Measurements from ENCODE around the gene MMP28.
"Not testable (repeated sequence)": the region's sequence is repeated elsewhere in the genome, so short reads cannot be mapped to it uniquely, and the experiment has no call there.

MMP28 gene

DNA sequence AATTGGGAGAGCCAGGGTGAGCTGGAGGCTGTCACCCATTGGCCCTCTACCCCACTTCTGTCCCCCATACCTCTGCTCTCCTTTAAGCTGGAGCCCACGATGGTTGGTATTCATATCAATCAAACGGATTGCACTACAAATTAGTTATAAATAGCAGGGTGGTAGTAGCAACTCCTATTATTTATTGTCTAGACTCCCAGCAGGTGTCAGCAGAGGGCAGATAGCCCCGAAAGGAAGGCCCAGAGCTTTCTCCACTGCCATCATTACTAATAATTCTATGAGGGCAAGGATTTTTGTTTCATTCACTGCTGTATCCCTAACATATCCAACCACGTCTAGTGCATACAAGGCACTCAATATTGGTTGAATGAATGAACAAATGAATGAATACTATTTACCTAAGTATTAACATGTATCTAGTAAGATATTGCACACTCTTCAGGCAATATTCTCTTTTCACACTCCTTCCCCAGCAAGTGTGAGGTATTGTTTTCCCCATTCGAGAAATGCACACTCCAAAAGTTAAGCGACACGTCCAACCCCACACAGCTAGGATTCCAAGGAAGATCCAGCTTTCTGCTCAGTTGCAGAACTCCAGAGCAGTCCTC, 28.4 kb downstream of the MMP28 start:
- no peak for DNase-seq (ENCODE audit: low read depth in 2 of 2, low spot score in 1 of 2)

DNA sequence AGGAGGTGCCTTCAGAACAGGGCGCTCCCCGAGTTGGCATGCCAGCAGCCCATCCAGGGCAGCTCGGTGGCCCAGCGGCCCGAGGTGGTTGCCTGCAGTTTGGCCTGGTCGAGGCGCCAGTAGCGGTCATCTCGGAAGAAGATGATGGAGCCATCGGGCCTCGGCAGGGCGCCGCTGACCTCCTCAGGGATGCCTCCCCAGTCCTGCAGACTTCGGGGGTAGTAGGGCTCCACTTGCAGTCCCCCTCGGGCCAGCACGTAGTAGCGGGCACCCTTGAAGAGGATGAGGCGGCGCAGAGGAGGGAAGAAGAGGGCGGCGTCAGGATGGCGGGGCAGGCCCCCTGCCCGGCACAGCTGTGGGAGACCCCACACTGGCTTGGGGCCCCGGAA, 29.0 kb downstream of the MMP28 start:
- no peak for DNase-seq (ENCODE audit: low read depth in 2 of 2, low spot score in 1 of 2)

DNA sequence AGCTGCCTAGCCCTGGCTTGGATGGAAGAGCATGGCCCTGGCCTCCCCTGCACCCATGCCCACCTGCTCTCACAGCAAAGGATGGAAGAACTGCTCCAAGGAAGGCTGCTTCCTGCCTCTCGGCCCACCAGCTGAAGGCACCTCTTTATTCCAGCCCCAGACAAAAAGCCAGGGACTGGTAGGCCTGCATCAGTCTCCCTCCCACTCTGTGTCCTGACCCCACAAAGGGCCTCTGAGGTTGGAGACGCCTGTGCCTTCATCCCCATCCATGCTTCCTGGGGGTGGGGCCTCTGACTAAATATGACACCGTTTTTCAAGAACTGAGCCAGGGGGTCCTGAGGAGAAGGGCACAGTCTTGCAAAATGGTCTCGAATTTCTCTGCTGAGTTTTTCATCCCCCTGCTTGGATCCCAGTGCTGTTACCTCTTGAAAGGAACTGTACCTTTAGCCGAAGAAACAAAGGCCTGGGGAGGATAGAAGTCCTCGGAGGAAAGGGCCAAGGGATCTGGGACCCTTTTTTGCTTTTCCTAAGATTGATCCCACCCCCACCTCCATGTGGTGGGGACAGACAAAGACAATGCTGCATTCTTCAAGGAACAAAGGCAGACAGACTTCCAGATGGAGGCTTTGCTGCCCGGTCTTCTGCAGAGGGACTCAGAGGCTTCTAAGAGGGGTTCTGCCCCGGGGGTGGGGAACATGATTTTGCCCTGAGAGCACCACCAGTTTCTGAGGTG, 29.5 kb downstream of the MMP28 start:
- DNase-seq (ENCODE audit: low read depth in 2 of 2, low spot score in 1 of 2) = no peak

DNA sequence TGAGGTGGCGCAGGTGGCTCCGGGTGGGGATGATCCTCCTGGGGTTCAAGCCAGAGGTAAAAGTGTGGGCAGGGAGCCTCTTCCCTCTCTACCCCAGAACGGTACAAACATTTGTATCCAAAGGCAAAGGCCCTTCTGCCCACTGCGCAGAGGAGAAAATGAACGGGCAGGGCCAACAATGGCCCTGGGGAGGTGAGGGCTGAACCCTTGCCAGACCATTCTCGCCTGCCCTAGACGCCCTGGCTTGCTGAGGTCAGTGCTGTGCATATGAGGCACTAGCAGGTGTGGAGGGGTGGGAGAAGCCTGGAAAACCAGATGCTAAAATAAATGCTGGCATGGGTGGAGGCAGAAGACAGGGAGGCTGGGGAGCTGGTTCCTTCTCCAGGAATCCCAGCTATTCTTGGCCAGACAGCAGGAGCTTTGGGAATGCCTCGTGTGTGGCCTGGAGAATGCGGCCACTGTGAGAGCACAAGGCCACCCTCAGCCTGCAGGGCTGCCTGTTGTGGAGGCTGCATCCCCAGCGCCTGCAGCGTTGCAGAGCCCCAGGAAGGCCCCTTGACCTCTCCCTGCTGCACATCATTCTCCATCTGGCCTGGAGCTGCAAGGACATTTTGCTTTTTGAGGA, 30.2 kb downstream of the MMP28 start:
- DNase-seq (ENCODE audit: low read depth in 2 of 2, low spot score in 1 of 2) = no peak

DNA sequence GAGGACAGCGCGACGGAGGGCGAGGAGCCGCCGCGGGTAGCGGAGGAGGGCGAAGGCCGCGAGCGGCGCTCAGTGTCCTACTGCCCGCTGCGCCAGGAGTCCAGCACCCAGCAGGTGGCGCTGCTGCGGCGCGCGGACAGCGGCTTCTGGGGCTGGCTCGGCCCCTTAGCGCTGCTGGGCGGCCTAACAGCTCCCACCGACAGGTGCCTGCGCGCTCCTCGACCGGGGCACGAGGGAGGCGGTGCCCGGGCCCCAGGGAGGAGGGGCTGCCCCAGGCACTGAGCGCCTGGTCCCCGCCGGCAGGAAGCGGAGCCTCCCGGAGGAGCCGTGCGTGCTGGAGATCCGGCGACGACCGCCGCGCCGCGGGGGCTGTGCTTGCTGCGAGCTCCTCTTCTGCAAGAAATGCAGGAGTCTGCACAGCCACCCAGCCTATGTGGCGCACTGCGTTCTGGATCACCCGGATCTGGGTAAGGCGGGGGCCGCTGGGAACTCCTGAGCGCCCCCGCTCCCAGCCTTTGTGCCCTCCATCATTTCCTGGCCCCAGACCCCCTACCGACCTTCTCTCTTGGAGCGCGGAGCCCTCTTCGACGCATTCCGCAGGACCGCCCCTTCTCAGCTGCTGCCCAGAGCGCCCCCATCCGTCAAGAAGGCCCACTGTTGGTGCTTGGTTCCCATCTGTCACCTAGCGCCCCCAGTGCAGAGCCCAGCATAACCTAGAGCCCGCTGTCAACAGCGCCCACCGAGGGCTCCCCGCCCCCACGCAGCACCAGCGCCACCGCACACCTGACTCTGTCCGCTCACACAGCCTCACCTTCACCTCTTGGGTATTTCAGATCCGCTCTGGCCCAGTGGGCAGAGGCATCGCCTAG, 31.1 kb downstream of the MMP28 start:
- DNase-seq (ENCODE audit: low read depth in 2 of 2, low spot score in 1 of 2) = peak; percentile 58 to 68

DNA sequence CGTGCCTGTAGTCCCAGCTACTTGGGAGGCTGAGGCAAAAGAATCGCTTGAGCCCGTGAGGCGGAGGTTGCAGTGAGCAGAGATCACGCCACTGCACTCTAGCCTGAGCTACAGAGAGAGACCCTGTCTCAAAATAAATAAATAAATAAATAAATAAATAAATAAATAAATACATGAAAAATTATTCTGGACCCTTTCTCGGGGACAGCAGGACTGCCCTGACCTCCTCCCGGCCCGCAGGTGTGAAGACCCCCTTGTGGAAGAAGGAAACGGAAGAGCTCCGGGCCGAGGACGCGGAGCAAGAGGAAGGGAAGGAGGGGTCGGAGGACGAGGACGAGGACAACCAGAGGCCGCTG, 31.7 kb downstream of the MMP28 start:
- DNase-seq (ENCODE audit: low read depth in 2 of 2, low spot score in 1 of 2) = no peak

DNA sequence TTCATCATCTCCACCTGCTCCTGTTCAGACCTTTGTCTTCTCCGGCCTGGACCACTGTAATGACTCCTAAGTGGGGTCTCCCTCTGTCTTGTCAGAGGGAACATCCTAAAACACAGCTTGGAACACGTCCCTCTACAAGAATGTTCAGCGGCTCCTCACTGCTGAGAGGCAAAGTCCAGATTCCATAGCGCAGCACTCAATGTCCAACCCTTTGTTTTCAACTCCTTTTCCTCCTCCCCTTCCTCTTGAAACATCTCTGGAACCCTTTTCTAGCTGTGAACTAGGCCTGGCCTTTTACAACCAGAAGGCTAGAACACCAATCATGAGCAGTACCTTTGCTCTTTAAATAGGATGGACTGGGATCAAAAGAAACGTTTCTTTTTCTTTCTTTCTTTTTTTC, 33.8 kb downstream of the MMP28 start:
- DNase-seq (ENCODE audit: low read depth in 2 of 2, low spot score in 1 of 2) = no peak

DNA sequence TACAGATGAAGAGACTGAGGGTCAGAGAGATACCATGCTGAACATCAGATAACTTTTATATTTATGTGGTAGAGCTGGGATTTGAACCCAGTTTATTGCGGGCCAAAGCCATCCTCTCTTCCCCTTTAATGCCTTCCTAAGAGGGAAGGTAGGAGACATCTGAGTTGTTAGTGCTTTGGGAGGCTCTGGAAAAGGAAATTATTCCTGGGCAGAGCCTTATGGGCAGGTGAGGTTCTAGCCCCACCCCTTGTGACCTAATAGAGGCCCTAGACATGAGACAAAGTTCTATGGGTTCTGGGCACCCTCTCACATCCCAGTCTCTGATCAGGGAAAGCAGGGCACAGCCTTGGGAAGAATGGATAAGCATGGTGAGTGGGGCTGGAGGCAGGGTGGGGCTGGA, 34.9 kb downstream of the MMP28 start, which contains the start of gene C17orf50:
Gene C17orf50, plus strand, starts transcription at position 301 of the 400 bp plus-strand sequence. Its CDS starts 55 bp downstream, at position 356.
- no peak for DNase-seq (ENCODE audit: low read depth in 2 of 2, low spot score in 1 of 2)

DNA sequence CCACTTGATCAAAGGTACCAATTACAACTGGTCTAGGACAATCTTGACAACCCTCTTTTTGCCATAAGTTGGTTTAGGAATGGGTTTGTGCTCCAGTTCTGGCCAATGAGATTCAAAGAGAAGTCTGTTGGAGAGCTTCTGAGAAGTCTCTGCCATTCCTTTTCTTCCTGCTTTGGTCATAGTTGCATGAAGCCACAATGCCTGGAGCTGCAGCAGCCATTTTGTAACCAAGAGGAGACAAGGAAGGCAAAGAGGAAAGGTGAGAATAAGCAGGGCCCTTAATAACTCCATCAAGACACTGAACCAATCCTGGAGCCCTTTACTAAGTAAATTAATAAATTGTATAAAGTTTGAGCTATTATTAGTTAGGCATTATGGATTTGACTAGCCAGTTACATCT, 38.2 kb downstream of the MMP28 start:
- DNase-seq (ENCODE audit: low read depth in 2 of 2, low spot score in 1 of 2) = no peak

DNA sequence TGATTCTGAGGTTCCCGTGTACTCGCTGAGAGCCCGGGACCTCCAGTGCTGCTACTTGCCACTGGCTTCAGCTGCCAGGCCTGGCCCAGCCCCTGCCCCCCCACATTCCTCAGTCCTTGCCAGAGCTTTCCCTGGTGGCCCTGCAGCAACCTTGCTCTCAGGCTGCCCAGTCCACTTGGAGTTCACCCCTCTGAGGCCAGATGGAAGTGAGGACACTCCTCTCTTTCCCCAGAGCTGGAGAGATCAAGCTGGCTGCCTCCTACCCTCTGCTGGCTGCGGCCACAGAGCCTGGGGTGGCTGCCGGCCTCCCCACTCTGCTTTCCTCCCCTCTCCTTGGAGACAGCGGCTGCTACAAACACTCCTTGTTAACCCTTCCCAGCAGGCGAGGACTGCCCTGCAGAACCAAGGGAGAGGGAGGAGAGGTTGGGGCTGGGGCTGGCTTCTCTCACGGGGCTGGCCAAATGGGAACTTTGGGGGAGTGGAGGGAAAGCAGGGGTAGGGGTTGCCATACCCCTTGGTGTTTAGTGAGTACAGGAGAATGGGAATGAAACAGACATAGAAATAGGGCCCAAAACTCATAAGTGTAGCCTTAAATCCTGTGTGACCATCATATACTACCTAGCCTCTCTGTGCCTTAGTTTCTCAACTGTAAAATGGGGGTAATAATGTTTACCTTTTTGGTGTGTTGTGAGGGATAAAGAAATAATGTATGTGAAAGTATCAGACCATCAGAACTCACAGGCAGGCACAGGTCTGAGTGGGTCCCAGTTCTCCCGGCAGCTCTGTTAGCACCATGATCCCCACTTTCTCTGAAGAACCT, 42.3 kb downstream of the MMP28 start, which contains the start of gene GAS2L2:
Gene GAS2L2, minus strand, starts transcription at position 295 of the 820 bp plus-strand sequence. CDS start 389 bp downstream, outside the sequence.
- no peak for DNase-seq (ENCODE audit: low read depth in 2 of 2, low spot score in 1 of 2)

DNA sequence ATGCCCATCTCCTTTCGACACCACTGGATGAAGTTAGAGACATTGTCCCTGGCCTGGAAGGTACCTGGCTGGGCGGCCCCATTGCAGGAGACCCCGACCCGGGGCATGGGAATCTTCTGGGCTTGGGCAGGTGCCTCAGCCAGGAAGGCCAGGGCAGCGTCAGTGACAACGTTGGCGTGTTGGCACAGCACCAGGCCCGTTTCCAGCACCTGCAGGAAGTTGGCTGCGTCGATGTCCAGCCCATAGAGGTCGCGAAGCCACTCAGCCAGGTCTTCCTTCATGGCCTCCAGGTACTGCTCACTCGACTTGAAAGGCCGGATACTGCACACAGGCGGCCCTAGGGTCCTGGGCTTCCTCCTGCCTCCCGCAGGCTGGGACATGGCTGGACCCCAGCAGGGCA, 43.0 kb downstream of the MMP28 start:
- DNase-seq (ENCODE audit: low read depth in 2 of 2, low spot score in 1 of 2) = no peak

DNA sequence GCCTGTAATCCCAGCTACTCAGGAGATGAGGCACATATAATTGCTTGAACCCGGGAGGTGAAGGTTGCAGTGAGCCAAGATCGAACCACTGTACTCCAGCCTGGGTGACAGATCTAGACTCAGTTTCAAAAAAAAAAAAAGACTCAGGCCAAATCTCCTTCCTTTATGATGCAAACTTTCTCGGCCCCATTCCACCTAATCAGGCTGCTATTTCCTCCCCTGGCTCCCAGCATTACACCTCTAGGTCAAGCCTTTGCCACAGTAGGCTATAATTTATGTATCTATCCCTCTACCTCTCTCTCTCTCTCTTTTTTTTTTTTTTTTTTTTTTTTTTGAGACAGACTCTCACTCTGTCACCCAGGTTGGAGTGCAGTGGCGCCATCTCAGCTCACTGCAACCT, 43.9 kb downstream of the MMP28 start:
- not testable (repeated sequence) for DNase-seq (ENCODE audit: low read depth in 2 of 2, low spot score in 1 of 2)

DNA sequence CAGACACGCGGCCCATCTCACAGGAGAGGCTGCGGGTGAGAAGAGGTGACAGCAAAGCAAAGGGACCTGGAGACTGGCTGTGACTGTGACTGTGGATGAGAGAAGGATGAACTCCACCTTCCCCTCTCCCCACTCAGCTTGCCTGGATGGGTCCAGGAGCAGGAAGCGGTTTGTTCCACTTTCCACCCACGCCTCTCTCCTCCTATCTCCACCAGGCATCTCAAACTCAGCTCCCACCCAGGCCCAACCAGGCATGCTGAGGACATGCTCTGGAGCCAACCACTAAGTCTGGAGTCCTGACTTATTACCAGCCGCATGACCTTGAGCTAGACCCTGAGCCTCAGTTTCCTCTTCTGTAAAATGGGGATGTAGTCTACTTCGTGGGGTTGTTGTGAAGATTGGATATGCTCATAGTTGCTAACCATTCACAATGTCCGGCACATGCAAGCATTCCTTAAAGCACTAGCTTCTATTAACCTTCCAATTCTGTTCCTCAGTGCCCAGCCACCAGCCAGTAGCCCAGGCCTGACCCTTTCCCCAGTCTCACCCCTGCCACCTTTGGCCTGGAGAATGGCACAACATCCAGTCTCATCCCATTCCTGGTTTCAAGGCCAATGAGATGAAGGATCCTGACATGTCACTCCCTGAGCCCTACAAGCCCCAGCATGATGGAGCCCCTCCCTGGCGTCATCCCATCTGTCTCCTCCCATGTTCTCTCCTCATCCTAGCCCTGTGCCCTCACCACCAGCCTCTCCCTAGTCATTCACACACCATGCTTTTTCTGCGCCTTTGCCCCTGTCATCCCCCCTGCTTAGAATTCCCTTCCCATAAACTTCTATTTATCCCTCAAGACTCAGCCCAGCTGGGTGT, 44.7 kb downstream of the MMP28 start:
- no peak for DNase-seq (ENCODE audit: low read depth in 2 of 2, low spot score in 1 of 2)

DNA sequence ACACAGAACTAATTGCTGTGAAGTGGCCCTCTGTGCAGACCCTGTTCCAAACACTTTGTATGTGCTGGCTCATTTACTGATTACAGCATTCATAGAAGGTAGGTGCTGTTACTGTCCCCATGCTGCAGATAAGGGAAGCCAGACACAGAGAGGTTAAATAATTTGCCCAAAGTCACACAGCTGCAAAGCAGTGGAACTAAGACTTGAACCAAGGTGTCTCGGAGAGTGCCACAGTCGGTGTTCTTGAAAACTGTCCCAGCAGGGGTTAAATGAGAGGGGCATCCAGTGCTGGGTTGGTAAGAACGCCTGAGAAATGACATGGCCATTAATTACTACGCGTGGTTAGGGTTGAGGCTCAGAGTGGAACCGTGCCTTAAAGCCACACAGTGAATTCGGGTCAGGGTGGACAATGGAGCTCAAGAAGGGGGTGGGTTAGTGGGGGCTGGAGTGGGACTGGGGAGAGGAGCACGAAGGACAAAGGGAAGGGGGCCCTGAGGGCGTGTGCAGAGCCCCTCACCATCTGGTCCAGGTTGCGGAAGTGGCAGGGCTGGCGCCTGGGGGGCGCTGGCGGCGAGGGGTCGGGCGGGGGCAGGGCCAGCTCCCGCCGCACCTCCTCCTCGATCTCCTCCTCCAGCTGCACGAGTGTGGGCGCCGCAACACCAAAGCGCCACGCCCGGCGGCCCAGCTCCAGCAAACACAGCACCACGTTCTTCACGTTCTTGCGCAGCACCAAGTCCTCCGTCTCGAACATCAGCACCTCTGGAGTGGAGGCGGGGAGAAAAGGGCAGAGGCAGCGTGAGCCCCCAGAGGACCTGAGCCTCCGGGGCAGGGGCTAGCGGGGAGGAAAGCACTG, 45.7 kb downstream of the MMP28 start:
- no peak for DNase-seq (ENCODE audit: low read depth in 2 of 2, low spot score in 1 of 2)

DNA sequence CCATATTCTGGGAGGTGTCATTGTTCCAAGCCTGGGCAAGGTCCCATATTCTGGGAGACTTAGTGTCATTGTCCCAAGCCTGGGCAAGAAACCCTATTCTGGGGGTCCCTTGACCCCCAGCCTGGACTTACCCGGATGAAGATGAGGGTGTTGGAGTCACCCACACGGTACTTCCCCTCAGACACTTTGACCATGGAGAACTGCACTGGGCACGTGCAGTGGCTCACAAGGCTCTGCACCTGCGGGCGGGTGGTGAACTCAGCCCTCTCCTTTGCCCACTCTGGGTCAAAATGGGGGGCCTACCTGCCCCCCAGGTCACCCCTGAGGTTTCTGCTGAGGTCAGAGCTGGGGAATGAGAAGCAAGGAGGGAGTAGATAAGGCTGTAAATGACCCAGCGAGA, 46.5 kb downstream of the MMP28 start:
- no peak for DNase-seq (ENCODE audit: low read depth in 2 of 2, low spot score in 1 of 2)

DNA sequence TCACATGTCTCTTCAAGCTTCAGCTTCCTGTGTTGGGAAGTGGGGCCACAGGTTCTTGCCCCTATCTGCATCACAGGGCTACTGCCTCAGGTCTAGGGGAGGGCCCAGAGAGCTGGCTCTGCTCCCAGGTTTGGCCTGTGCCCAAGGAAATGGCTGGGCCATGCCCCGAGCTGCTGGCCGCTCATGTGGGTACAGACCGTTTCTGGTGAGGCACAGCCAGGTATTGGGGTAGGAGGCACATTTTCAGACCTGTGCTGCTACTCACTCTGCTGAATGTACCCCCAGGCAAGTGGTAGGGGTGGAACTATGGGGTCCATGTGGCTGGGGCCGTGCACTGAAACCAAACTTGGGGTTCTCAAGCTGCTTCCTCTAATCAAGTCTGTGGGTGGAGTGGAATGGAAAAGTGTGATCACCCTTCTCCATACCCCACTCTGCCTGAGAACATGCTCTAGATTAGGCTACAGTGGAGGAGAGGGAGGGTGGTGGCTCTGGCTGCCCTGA, 47.0 kb downstream of the MMP28 start:
- no peak for DNase-seq (ENCODE audit: low read depth in 2 of 2, low spot score in 1 of 2)

DNA sequence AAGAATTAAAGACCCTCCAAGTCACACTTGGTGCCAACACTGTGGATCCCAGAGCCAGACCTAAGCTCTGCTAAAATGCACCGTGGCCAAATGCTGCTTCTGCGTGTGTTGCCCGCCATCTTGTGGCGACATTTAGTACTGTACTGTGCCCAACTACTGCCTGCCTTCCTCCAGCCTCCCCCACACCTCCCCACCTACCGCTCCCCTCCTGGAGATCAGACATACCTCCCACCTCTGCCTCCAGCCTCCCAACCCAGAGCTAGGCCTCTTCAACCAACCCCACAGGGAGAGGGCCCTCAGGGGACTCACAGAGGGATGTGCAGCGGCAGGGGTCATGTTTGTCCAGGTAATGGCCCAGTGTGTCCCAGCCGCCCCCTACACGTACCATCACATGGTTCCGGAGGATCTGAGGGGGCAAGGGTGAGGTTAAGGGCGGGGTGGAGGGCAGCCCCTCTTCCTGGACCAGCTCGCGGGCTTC, 47.9 kb downstream of the MMP28 start:
- peak; percentile 49 to 61 for DNase-seq (ENCODE audit: low read depth in 2 of 2, low spot score in 1 of 2)

DNA sequence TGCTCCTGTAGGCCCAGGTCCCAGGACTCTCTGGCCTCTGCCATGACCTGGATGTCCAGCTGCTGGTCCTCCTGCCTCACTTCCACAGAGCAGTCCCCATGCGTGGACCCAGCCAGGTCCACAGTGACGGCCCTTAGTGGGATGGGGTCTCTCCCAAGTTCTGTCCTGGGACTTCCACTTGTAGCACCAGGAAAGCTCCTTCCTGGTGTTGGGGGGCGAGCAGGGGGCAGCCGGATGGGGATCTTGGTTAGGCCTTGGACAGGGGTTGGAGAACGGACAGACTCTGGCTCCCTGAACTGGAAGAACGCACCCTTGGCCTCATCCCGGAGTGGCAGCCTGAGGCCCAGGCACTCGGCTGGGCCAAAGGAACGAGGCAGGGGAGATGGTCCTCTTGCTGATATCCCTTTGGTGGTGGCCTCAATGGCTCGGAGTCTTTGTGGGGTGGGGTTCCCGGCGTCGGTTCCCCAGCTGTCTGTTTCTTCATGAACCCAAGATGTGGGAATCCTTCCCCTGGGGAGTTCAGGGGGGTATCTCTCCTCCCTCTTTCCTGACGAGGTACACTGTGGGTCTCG, 49.6 kb downstream of the MMP28 start:
- no peak for DNase-seq (ENCODE audit: low read depth in 2 of 2, low spot score in 1 of 2)

All from stimulated activated CD8-positive, alpha-beta memory T cell treated with anti-CD3 and anti-CD28 coated beads, Interleukin-4, amount 100 ng/mL, for 4 hours (primary cell).